Inferior parietal cortex (tissue), 1 donor: ENCODE data around the gene ROR2.

ENCODE experiments used
- DNase-seq: peaks from one replicate; pipeline ENCODE4 v3.0.0-alpha.2; 2016; ENCODE audit errors: extremely low spot score

ROR2 gene

DNA sequence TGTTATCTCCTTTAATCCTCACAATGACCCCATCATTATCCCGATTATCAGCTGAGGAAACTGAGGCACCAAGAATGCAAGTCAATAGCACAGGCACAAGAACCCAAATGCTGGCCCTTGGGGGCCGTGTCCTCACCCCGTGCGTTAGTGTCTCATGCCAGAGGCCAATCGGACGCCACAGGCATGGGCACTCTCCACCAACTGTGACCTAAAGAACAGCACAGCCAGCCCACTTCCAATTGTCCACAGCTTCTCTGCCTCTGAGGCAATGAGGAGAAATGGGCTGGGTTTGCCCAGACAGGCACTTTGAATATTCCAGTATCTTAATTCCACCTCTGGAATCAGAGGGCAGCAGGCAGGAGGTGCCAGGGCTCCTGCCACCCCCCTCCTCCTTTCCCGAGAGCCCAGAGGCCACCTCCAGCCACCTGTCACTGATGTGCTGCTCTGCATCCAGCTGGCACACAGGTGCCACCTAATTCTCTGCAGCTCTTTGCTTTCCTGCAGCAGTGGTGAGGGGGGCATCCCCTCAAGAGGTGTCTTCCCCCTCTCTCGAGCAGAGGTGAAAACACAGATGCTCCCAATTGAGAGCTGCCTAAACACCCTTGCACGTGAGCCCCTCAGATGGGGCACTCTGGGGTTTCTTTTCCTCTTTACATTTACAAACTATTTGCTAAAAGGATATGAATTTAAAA lies 107.5 kb downstream of the ROR2 start:
- no peak for DNase-seq

DNA sequence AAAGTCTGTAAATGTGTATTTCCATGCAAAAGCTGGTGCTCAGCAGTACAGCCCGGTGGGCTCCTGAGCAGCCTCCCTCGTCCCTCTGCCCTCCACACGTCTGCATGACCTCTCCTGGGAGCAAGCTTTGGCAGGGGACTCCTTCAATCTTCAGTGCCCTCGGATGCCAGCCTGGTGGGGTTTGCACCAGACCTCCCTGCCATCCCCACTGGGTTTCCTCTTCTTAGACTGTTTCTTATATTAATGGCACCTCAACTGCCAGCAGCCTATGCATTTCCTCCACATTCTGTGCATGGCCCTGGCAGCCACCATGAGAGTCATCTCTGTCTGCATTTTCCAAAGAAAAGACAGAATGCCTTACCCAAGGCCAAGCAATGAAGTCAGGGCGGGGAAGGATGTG lies 108.4 kb downstream of the ROR2 start:
- no peak for DNase-seq

DNA sequence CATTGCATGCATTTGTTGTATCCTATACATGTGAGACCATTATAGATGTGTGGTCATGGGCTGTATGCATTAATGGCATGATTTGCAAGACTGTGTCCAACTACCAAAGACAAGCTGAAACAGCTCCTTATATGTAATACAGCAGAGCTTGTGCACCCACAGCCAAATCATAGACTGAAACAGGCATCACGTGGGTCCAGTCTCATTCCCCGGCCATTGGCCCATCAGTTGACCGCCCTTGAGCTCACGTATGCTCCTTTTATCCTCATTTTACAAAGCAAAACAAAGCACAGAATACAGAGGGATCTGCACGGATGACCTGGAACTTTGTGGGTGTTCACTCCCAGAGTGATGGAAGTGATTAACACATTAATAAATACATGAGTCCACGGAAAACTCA lies 109.1 kb downstream of the ROR2 start:
- no peak for DNase-seq

DNA sequence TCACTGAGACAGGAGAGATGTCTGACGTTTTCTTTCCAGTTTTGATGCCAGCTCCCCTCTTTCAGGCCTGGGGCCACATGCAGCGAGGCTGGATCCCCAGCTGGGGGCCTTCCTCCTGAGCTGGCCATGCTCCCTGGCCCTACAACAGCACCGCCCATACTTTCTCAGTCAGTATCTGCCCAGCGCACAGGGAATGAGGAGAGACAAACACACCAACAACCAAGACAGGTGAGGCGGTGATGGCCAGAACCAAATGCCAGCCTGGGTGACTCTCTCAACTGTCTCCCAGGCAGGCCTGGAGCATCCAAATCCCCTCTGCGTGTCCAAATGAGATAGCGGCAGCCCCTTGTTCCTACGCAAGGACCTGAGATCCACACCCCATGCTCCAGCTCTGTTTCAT lies 109.6 kb downstream of the ROR2 start:
- DNase-seq = no peak

DNA sequence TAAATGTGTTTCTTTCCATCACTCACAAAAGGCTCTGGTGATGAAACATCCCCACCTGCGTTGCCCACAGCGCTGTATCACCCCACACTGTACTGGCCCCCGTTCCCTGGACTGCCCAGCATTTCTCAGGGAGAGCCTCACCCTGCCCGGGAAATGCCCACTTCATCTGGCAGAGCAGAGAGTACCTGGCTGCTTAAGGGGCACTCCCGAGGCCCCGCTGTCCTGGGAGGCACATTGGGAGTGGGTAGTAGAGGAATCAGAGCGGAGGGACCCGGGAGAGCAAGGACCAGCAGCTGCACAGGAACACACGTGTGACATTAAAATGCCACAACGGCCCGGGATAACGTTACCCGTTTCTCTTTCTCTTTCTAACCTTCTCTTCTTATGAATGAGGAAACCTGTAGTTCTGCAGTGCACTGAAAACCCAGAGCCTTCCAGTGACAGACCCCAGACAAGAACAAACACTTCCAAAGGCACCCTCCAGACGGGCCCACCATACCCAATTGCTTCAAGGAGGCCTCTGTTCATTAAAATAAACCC lies 110.0 kb downstream of the ROR2 start:
- DNase-seq = no peak

DNA sequence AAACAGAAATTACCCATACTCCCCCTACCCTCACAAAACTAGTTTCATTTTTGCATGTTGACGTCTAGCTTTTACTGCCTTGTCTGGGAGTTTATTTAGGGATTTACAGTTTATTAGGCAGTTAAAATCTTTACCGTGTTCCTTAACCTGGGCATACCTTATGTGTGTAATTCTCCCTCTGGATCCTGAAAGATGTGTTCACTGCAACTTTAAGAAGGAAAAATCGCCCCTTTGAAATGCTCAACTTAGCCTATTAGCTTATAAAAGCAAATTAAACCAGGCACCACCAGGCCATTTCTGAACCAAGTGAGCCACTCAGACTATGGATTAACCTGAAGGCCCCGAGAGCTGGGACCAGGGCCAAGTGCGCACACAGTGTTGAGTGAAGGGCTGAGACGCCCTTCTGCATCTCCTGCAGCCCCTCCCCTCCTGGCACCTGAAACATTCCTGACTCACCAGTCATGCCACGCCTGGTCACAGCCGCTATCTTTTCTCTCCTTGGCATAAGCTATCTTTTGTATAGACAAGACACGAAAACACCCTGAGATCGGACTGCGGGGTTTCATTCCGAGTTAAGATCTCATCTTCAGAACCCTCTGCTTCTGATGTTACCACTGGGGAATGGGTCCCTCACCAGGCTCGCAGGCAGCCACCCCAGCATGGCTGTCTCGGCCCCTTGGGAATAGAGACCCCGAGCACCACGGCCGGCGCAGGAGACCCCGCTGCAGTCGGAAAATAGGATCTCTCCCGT lies 111.9 kb downstream of the ROR2 start:
- DNase-seq = no peak

DNA sequence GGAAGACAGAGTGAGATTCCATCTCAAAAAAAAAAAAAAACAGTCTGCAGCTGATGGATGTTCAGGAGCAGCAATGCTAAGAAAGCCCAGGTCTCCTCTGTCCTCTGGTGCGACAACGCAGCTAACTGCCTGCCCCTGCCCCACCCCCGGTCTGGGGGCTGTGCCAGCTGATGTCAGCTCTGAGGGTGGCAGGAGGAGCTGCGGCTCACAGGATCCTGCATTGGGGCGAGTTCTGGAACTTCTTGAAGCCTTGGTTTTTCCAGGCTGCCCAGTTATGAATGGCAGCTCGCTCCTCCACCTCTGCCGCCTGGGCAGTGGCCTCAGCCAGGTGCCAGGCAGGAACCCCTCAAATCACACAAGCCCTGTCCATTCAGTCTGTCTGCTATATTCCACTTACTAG lies 113.5 kb downstream of the ROR2 start:
- DNase-seq = no peak

DNA sequence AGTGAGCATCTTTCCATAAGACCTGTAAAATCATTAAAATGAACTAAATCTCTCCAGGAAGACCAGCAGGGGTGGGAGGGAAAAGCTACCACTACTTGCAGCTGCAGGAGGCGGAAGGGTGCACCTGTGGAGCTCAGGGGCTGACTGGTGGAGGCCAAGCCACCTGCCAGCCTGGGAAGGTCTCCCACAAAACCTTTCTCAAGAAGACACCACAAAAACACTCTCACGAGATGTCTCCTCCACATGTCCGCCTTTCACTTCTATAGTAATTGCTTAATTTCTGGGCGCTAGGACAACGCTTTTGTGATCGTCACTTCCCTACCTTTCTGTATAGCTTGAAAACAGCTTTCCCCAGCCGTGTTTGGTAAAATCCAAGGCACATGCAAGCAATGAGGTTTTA lies 114.4 kb downstream of the ROR2 start:
- DNase-seq = no peak

DNA sequence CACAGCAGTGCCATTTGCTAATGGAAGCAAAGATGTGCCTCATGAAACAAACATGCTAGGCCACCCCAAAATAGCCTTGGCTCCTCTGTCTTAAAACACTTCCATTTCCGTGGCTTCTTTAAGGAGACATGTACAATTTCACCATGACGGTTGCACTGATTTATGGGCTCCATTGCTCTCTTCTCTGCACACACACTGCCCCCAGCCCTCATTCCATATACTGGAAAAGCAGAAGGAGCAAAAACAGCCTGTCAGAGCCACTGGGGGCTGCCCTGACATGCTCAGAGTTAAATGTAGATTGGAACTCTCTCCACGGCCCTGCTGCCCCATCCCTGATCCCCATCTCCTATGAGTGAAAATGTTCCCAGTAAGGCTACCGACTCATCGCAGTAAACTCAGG lies 114.8 kb downstream of the ROR2 start:
- no peak for DNase-seq

DNA sequence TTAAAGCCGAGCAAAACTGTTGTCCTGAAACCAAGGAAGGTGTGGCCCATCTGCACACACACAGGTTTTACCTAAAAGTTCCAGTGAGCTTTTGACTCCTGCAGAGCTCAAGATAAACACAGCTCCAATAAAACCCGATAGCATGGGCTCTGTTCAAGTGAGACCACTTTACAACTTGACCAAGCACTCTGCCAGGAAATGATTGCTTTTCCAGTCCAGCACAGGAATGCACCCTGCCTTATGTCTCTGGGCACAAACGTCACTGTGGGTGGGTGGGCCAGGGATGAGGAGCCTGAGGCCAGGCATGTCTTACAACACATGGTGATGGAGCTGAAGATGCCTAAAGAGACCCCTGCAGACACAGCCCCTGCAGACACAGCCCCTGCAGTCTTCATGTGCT lies 115.3 kb downstream of the ROR2 start:
- DNase-seq = no peak

DNA sequence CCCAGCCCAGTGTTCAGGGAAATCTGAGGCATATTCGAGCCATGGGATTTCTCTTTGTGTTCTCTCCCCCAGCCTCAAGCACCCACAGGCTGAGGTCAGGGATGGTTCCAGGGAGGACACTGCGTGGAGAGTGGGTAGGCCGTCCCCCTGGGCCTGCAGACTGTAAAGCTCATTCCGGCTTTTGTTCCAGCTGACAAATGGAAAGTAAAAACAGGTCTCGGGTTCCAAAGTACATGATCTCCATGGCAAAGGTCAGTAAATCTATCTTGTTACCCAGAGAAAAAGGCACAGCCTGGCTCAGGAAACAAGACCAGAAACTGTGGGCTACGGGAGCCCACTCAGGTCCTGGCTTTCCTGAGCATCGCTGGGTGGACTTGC lies 116.2 kb downstream of the ROR2 start:
- no peak for DNase-seq

DNA sequence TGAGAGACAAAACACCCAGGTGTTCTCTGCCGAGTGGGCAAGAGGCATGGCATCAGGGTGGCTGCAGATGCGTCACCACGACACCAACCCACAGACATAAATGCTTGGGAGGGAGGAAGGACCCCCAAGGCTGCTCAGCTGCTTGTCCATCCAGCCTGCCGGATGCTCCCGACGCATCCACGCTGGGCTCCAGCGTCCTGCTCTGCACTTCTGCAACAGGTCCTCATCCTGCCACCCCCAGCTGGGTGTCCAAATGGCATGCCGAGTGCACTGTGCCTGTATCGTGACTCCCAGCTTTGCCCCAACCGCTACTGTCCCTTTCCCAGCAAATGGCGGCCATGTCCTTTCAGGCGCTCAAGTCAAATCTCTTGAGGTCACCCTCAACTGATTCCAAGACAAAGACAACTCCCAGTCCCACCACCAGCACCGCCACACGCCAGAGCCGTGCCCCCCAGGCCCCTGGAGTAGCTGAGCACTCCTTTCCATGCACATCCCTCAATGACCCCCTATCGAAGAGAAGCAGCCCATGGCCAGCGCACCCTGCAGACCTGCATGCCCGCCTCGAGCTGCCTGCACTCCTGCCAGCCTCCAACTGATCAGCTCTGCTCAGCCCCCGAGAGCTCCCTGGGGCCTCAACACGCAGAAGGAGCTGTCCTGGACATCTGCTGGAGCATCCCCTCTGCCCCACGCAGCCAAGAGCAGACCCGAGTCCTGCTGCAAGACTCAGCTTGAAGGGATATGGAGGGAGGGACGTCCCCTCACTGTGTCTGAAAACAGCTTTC lies 116.7 kb downstream of the ROR2 start:
- DNase-seq = no peak

DNA sequence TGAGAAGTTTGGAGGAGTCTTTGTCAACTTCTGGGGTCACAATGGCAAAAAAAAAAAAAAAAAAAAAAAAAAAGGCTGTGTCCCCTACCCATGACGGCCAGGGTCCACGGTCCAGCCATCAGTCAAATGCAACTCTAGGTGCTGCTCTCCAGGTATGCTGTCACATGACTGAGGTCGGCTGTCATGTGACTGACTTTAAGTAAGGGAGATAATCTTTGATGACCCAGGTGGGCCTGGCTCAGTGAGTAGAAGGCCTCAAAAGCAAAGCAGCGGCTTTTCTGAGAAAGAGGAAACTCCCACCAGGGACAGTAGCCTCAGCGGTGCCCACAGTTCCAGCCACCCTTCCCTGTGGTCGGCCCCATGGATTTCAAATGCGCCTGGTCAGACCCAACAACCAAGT lies 117.7 kb downstream of the ROR2 start:
- no peak for DNase-seq

DNA sequence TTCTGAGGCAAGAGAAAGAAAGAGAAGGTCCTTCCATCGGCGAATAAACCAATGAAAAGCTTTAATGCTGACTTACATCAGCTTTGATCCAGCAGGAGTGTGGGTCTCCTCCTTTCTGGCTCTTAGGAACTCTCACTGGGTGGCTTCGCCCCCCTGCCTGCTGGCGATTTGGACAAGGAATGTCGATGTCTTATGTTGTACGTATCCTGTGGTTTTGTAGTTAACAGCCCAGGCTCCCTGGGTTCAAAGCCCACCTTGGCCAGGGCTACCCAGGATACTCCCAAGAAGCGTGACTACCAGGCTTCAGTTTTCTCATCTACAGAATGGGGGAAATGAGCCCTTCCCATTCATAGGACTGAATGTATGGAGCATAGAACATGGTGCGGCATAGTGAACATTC lies 124.2 kb downstream of the ROR2 start:
- no peak for DNase-seq

DNA sequence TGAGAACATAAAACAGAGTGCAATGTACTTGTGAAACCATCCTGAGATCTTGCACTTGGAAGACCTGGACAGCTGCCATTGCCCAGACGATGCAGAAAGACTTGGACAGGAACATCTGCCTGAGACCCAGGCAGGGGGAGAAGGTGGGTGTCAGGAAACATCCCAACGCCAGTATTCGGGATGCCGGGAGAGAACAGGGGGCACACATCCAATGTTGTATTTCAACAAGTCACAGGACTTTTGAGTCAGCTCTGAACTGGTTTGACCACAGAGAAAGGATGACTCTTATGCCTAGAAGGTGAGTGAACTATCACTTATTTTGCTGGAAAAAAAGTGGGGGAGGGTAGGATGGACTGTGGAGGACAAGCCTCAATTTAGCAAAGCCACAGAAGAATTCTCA lies 124.6 kb downstream of the ROR2 start:
- no peak for DNase-seq

DNA sequence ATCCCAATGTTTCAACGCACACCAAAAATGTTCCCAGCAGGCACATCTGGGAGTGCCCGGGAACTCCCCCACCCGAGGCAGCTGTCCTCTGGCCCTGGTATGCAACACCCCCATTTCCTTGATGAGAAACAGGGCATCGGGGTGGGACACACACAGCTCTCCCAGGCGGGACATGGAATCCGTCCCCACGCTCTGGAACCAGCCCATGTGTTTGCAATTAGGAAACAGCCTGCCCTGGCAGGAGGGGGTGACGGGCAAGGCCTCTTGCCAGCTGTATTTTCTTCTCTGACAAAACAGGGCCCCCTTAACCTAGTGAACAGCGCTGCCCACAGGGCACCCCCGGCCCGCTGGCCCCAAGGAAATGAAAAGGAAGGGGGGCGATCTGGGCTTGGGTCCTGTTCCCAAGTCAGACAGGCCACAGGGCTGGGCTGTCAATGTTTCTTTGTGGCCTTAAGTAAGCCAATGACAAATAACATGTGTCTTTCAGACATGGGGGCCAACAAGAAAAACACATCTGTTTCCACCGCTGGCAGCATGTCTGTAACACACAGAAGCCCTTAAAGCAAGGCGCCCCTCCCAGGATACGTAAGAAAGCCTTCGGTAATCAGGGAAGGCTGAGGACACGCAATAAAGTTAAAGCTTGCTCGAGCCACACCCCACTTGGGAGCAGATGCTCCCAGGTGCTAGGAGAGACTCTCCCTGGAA lies 125.3 kb downstream of the ROR2 start:
- DNase-seq = no peak

DNA sequence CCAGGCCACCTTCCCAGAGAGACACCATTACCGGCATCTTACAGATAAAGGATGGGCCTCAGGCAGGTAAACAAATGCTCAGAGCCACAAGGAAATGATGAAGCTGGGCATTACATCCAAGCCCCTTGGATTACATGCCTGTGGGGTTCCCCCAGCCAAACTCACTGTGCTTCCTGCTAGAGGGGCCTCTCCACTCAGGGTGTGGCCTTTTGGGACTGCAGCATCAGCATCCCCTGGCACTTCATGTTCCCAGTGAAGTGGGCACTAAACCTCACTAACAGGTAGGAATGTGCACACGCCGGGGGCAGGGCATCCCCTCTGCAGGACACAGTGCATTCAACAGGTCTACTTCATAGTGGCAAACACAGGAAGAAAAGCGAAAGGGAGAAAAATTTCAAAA lies 125.9 kb downstream of the ROR2 start:
- DNase-seq = no peak

DNA sequence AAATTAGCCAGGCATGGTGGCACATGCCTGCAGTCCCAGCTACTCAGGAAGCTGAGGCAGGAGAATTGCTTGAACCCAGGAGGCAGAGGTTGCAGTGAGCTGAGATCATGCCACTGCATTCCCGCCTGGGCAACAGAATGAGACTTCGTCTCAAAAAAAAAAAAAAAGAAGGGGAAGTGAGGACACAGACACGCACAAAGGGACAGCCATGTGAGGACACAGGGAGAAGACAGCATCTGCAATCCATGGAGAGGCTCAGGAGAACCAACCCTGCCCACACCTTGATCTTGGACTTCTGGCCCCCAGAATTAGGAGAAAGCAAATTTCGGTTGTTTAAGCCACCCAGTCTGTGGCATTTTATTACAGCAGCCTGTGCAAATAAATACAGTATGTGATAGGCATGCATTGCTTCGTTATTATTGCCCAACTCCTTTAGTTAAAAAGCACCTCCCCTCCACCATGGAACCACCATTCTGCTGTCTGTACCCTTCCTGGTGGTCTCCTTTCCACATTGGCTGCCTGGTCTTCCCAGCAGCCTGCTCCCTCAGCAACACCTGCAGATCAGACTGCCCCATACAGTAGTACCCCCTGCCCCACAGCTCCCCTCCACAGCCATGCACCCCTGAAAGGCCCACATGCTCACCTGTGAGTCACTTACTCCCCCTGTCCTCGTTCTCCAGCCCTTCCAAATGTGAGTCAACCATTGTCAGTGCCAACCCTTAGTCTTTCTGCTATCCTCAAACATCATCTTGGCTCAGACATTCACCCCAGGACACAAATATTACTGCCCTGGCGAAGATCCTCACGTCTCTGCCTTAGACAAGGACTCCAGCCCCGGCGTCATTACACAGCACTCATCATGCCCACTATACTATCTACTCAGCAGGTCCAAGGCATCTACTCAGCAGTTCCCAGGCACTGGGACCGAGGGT lies 128.8 kb downstream of the ROR2 start:
- no peak for DNase-seq

DNA sequence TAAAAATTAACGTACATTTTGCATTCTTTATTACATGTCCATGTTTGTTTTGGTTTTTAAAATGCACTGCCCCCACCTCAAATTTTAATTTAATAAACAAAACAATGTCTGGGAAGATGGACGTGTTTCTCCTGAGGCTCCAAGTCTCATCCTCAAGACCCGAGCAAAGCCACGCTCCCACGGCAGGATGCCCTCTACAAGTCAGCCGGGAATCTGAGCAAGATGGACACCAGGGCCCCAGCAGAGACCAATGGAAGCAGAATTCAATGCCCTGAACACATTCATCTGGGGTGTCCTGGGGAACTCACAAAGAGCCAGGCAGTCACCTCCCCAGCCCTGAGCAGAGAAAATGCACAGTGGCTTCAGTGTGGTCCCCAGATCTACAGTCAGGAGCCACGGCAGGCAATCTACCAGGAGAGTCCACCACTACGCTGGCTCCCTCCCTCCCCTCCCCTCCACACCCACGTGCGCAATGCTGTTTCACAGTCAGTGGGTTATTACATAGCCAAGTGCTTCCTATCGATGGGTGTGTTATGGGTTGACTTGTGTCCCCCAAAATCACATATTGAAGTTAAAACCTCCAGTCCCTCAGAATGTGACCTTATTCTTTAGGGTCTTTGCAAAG lies 129.8 kb downstream of the ROR2 start:
- DNase-seq = no peak

DNA sequence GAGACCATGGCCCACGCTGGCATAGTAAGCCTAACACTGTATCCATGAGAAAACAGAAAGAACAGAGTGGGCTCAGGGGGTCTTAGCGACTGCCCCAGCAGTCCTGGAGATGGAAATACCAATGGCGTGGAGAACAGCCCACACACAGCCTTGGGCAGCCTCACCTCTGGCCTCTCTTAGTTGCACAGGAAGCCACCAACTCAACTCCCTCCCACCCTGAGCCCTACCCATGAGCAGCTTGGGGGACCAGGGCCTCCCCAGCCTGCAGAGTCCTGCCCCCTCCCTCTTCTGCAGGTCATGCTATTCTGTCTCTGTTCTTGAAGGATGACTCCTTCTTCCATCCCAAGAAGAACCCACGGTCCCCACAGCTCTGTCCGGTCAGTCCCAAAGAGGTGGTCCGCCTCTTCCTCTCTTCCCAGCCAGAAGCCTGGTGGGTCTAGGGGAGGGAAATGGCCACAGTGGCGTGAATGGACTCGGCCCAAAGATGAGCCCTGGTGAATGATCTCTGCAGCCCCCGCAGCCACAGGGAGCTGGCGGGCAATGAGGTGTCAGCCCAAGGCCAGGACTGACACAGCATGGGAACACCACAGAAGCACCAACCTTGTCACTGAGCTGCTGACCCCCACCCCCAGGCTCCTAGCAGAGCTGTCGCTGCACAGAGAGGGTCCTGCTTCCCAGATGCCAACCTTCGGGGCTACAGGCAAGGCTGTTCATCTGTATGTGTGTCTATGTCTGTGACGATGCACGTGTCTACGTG lies 131.2 kb downstream of the ROR2 start:
- DNase-seq = no peak
